HG03095 (cell line): ENCODE data around the gene HS3ST5.
"Not testable (repeated sequence)": the region's sequence is repeated elsewhere in the genome, so short reads cannot be mapped to it uniquely, and the experiment has no call there.

Experiments
- ATAC-seq: cut with Tn5 transposase; IDR thresholded peaks from one replicate; pipeline ENCODE4 v1.9.1; 2021; ENCODE audit warnings: moderate library complexity; ENCODE audit not compliant: unreplicated experiment

HS3ST5 gene

GRCh38 chr6:114158838-114159694 lies 183.8 kb downstream of the HS3ST5 start:
- no peak for ATAC-seq

DNA sequence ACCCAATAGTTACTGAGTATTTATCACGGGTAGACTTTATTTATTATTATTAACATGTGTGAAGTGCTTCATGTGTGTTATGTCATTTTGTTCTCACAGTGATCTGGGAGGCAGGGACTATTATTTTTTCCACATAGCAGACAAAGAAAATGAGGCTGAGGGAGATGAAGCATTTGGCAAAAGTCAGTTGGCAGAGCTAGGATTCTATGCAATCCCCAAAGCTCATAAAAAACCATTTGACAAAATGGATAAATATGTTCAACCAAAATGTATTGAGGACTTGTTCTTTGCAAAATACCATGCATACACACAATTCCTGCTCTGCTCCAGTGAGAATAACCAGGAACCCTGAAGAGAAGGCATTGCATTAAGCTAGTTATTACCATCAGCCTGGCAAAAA lies 184.4 kb downstream of the HS3ST5 start:
- ATAC-seq, result no peak

DNA sequence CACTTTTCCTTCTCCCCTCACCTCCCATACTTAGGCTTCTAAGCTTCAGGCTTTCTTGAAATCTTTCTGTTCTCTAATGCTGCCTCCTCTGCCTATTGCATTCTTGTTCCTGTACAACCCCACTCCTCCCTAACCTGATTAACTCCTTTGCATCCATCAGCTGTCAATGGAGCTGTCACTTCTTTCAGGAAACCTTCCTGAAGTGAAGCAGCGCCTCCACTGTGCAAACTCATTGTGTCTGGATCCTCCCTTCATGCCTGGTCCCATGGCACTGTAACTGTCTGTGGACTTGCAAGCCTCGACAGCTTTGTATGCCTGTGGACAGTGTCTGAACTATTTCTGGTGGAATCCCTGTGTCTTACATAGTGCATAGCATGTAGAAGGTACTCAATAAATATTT lies 185.0 kb downstream of the HS3ST5 start:
- no peak for ATAC-seq

- ATAC-seq, result no peak
Measured at GRCh38 chr6:114155763-114156162, 187.1 kb downstream of the HS3ST5 start.

DNA sequence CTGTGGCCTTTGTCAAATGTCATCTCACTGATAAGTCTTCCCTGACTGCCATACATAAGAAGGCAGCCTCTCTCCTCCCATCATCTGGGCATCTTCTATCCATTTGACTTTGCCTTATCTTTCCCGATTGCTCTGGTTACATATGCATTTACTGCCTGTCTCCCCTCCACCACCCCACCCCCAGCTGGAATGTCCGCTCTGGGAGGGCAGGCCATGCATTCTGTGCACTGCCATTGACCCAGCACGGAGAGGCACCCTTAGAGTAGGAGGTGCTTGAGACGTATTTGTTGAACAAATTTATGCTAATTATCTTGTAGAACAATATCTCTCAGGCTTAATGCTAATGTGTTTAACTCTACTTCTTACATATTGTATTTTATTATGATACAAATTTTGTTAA lies 188.0 kb downstream of the HS3ST5 start:
- ATAC-seq, result no peak

- no peak for ATAC-seq
Measured at GRCh38 chr6:114153448-114153847, 189.4 kb downstream of the HS3ST5 start.

GRCh38 chr6:114151064-114151690 lies 191.6 kb downstream of the HS3ST5 start:
- ATAC-seq, result no peak

DNA sequence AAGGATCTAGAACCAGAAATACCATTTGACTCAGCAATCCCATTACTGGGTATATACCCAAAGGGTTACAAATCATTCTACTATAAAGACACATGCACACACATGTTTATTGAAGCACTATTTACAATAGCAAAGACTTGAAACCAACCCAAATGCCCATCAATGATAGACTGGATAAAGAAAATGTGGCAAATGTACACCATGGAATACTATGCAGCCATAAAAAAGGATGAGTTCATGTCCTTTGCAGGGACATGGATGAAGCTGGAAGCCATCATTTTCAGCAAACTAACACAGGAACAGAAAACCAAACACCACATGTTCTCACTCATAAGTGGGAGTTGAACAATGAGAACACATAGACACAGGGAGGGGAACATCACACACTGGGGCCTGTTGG lies 193.6 kb downstream of the HS3ST5 start:
- ATAC-seq, result not testable (repeated sequence)

DNA sequence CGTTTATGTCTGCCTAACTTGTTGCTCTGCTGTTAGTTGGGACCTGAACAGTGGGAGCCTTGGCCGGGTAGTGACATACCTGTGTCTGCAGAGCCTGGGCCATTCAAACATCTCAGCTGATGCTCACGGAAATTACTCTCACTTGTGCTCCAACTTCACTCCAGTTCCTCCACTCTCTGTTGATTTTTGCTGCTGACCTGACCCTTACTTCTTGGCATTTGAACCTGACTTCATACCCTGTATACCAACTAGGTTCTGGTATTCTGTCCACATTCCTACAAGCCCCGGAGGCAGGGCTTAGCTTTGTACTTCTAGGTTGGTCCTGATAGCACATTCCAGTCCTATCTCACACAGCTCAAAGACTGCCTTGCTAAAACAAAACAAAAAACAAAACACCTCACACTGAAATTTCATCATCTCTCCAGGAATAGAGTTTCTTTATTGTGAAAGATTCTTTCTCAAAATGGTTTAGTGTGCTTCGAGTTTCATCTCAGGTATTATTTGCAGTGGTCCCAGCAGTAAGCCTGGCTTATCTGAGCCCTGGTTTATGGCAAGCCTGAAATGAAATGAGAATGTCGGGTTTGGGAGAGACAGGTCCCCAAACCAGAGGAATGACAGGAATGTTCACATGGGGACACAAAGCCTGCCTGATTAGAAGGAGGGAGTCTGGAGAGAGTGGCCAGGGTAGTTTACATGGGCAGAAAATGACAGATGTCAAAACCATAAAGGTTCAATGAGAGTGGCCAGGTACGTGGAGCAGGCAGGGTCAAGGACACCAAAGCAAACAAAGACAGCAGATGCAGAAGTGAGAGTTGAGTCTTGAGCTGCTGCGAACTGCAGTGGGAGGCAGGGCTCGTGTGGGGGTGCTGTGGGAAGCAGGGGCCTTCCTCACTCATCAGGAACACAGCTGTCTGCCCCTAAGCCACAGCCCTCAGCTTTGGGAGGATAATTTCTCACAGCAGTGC lies 197.7 kb downstream of the HS3ST5 start:
- ATAC-seq, result no peak

DNA sequence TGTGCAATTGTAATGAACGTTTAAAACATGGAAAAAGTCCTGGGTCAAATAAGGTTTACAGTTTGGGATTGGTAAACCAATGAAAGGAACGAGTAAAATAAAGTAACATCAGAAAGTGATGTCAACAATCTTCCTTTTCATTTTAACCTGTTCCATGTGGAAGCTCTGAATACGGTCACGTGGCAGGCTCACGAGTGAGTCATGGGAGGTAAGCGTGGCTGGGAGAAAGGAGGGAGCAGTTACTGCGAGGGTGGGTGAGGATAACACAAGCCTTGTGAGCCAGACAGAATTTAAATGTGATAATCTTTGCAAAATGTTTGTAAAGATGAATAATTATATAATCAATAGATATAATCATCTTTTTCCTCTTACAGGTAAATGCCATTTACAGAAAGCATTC lies 200.6 kb downstream of the HS3ST5 start:
- ATAC-seq, result no peak

- no peak for ATAC-seq
Measured at GRCh38 chr6:114140416-114140815, 202.4 kb downstream of the HS3ST5 start.

DNA sequence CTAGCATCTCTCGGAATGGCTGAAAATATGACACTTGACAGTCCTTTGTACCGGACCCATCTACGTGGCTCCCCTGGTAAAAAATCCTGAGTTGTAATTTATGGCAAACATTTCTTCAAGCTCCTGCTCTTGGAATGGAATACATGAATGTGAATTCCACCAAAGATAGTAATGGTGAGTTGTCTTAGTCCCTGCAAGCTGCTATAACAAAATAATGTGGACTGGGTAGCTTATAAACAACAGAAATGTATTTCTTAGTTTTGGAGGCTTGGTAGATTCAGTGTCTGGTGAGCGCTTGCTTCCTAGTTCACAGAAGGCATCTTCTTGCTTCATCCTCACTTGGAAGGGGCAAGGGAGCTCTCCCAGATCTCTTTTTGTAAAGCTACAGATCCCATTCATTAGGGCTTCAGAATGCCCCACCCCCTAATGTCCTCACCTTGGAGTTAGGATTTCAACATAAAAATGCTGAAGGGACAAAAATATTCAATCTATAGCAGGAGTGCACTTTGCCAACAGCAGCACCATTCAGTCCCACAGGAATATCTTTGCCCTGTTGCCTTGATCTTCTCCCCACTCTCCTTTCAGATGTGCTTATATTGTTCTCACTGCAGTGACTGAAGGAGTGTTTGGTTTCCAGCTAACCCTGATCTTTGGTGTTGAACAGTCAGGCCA lies 204.1 kb downstream of the HS3ST5 start:
- no peak for ATAC-seq

GRCh38 chr6:114135363-114135971 lies 207.4 kb downstream of the HS3ST5 start:
- no peak for ATAC-seq

DNA sequence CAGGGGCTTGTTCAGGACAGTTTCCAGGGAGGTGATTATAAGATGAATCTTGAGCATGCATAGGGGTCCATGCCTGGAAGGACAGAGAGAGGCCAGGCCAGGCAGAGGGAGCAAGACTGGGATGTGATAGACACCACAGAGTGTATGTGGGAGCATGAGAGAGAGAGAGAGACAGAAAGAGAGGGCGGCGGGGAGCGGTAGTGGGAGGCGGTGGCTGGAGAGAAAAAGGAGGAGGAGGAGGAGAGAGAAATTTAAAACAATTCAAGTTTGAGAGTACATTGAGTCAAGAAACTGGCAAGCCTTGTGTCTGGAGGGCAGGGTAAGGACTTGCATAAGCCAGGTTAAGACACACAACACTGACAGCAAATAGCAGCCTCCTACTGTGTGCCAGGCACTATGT lies 209.0 kb downstream of the HS3ST5 start:
- no peak for ATAC-seq

DNA sequence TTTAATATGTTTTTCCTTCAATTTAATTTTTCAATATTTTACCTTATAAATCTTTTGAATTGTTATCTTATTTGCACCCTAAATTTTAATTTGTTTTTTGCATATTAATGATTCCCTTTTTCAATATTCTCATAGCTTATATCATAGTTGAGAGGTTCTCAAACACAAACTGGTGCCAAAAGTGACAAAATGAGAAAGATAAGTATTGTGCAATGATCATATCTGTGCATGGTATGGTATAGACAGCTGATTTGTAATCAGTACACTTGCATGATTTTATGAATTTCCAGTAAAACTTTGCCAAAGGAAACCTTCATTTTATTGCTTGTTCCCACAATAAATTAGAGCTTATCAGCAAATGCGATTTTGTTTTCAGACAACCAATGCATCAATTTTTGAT lies 210.9 kb downstream of the HS3ST5 start:
- no peak for ATAC-seq

GRCh38 chr6:114125576-114125975 lies 217.2 kb downstream of the HS3ST5 start:
- ATAC-seq, result no peak

DNA sequence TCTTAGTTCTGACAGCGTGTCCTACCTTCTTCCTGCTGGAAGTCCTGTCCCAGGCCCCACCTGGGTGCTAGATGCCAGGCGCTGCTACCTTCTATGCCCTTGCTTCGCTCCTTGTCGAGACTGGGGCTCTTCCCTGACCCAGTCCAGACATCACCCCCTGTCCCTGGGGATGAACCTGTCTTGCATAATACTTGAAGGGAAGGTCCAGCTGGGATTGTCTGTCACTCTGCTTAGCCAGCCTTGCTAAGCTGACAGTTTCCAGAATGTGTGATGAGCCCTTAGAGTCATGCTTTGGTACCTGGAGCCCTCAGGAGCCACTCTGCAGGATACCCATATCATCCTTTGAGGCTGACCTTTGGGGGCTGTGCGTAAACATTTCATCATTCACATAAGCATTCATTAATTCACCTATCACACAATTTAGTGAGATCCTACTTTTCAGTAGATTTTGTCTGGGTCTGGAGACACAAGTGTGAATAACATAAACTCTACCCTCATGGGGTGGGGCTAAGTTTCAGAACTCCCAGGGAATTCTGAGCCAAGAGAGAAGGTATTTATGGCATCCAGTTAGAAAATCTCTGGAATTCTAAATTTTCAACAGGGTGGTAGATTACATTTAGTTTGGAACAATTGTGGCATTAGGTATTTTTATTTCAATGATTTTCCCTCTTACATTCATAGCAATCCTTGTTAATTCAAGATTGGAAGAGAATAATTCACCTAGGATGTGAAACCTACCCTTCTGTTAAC lies 220.7 kb downstream of the HS3ST5 start:
- ATAC-seq, result no peak

GRCh38 chr6:114119056-114119455 lies 223.8 kb downstream of the HS3ST5 start:
- ATAC-seq, result no peak

DNA sequence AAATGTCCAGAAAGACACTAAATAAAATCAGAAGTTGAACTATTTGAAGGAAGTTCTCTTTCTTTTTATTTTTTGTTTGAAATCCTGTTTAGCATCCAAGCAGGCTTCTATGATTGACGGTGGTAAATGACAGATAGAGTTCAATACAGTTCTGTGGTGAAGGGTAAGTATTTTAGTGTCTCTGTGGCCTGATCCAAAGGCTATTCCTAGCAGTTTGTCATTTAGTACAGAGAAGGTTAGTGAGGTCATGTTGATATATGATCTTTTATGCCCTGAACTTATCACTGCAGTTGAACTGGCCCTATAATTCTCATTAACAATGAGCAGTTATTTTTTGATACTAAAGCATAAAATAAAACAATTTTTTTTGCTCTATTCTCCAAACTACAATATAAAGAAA lies 227.2 kb downstream of the HS3ST5 start:
- no peak for ATAC-seq
